Measurements from ENCODE around the gene PTPRT.

Gene PTPRT

DNA sequence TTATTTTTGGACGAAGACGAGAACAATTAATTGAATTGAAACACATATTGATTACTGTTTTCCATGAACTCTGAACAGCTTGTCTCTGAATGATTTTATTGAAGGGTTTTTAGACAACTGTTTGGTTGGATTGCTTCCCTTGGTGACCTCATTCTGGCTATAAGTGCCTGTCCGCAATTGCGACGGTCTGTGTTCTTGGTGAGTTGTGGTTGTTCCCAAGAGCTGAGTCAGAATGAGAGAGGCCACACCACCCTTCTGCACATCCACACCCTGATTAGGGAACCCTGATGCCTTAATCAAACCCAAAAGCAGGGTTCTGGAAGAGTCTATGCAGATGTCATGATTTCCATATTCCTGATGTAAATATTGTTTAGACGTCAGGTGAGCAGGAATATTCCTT, 747.0 kb downstream of the PTPRT start:
- Histone ChIP-seq H2BK15ac (replicated peaks; ENCODE audit: low read depth) (no peak overlapping the region), H4K8ac (ENCODE audit: low read depth, low read length) (no peak overlapping the region), H3K79me1 (ENCODE audit: low read length) (no peaks in the 10 kb centered on the region), H3K27ac (ENCODE audit: low read depth, low read length) (no peak overlapping the region), H3K9ac (ENCODE audit: low read length) (no peak overlapping the region), H3K23ac (ENCODE audit: low read length) (no peak overlapping the region), H3K4me1 (ENCODE audit: control insufficient read depth, low read depth, low read length) (no peaks in the 10 kb centered on the region), H3K79me2 (ENCODE audit: control insufficient read depth, insufficient read depth, low read length) (no peaks in the 10 kb centered on the region), H4K5ac (ENCODE audit: low read length) (no peak overlapping the region), H3K4ac (ENCODE audit: low read depth, low read length) (no peak overlapping the region), H3K4me3 (ENCODE audit: low read length) (no peak overlapping the region), H2BK5ac (ENCODE audit: low read length) (no peak overlapping the region), H3K36me3 (ENCODE audit: control insufficient read depth, insufficient read depth, low read length) (no peaks in the 10 kb centered on the region), H2AK5ac (ENCODE audit: low read length) (no peak overlapping the region), H2BK120ac (ENCODE audit: low read depth, low read length) (no peak overlapping the region), H3K56ac (ENCODE audit: low read length) (no peak overlapping the region), H3K27me3 (ENCODE audit: insufficient read depth, low read length, poor library complexity) (no peaks in the 10 kb centered on the region), H3K18ac (ENCODE audit: low read length) (no peak overlapping the region), H3K4me2 (ENCODE audit: low read length) (no peak overlapping the region)
- DNase-seq: no peak
- WGBS (ENCODE audit: extremely low coverage, insufficient coverage, low lambda C conversion rate): no CpG with 5 or more reads among the region's 6 CpGs

DNA sequence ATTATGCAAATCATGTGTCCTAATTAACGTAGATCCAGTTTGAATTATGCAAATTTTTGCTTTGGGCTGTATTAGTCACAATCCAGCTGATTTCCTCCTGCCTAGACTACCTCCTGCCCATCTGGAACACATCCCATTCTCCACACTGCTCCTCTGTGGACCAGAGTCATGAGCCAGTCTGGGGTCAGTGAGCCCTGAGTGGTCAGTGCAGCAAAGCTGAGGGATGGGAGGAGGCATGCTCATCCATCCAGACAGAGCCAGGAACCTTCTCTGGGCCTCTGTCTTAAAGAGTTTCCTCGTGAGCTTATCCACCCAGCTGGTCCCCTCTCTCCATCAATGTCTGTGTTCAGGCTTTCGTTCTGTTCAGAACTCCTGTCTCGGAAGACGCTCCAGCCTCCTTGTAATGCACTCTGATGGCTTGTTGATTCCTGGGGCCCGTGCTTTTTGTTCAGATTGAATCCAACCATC, 747.8 kb downstream of the PTPRT start:
- Histone ChIP-seq H2BK120ac (ENCODE audit: low read depth, low read length) (no peak overlapping the region), H3K4me2 (ENCODE audit: low read length) (no peak overlapping the region), H3K56ac (ENCODE audit: low read length) (no peak overlapping the region), H3K36me3 (ENCODE audit: control insufficient read depth, insufficient read depth, low read length) (no peaks in the 10 kb centered on the region), H2BK15ac (replicated peaks; ENCODE audit: low read depth) (no peak overlapping the region), H3K27me3 (ENCODE audit: insufficient read depth, low read length, poor library complexity) (no peaks in the 10 kb centered on the region), H2BK5ac (ENCODE audit: low read length) (no peak overlapping the region), H3K4me3 (ENCODE audit: low read length) (no peak overlapping the region), H3K9ac (ENCODE audit: low read length) (no peak overlapping the region), H3K4me1 (ENCODE audit: control insufficient read depth, low read depth, low read length) (no peaks in the 10 kb centered on the region), H3K27ac (ENCODE audit: low read depth, low read length) (no peak overlapping the region), H2AK5ac (ENCODE audit: low read length) (no peak overlapping the region), H4K8ac (ENCODE audit: low read depth, low read length) (no peak overlapping the region), H3K23ac (ENCODE audit: low read length) (no peak overlapping the region), H3K18ac (ENCODE audit: low read length) (no peak overlapping the region), H3K4ac (ENCODE audit: low read depth, low read length) (no peak overlapping the region), H3K79me1 (ENCODE audit: low read length) (no peaks in the 10 kb centered on the region), H3K79me2 (ENCODE audit: control insufficient read depth, insufficient read depth, low read length) (no peaks in the 10 kb centered on the region), H4K5ac (ENCODE audit: low read length) (no peak overlapping the region)
- no peak for DNase-seq
- no CpG with 5 or more reads among the region's 6 CpGs for WGBS (ENCODE audit: extremely low coverage, insufficient coverage, low lambda C conversion rate)

DNA sequence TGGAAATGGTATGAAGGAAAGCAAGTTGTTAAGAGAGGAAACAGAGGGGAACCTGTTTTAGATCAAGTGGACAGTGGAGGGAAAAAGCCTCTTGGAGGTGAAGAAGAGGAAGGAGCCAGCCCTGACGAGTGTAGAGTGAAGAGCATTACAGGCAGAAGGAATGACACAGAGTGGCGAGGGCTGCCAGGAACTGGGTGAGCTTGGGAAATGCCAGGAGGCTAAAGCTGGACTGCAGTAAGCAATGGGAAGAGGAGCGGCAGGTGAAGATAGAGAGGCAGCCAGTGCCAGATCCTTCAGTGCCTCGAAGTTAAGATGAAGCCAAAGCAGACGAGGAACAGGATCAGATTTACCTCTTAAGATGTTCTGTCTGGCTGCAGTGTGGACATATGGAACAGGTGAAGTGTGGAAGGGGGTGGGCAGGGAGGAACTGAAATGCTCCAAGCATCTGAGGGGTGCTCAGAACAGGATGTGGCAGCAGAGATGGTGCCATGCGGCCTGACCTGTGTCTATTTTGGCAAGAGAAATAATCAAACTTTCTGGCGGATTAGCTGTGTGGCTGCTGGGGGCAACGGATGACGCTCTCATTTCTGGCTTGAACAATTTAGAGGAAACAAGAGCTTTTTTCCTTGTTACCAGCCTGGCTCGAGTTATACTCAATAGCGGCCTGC, 748.4 kb downstream of the PTPRT start:
- no peak overlapping the region for H2BK5ac ChIP-seq (ENCODE audit: low read length)
- H3K4me2 ChIP-seq (ENCODE audit: low read length): no peak overlapping the region
- H2BK15ac ChIP-seq (replicated peaks; ENCODE audit: low read depth): no peak overlapping the region
- H3K56ac ChIP-seq (ENCODE audit: low read length): no peak overlapping the region
- H3K36me3 ChIP-seq (ENCODE audit: control insufficient read depth, insufficient read depth, low read length): no peaks in the 10 kb centered on the region
- no peaks in the 10 kb centered on the region for H3K79me1 ChIP-seq (ENCODE audit: low read length)
- no peak overlapping the region for H3K9ac ChIP-seq (ENCODE audit: low read length)
- no peaks in the 10 kb centered on the region for H3K27me3 ChIP-seq (ENCODE audit: insufficient read depth, low read length, poor library complexity)
- no peak overlapping the region for H3K4me3 ChIP-seq (ENCODE audit: low read length)
- H4K8ac ChIP-seq (ENCODE audit: low read depth, low read length): no peak overlapping the region
- H3K4me1 ChIP-seq (ENCODE audit: control insufficient read depth, low read depth, low read length): no peaks in the 10 kb centered on the region
- no CpG with 5 or more reads among the region's 11 CpGs for WGBS (ENCODE audit: extremely low coverage, insufficient coverage, low lambda C conversion rate)
- DNase-seq: no peak
- H4K5ac ChIP-seq (ENCODE audit: low read length): no peak overlapping the region
- H3K27ac ChIP-seq (ENCODE audit: low read depth, low read length): no peak overlapping the region
- H3K18ac ChIP-seq (ENCODE audit: low read length): no peak overlapping the region
- no peak overlapping the region for H2AK5ac ChIP-seq (ENCODE audit: low read length)
- no peak overlapping the region for H3K4ac ChIP-seq (ENCODE audit: low read depth, low read length)
- no peak overlapping the region for H2BK120ac ChIP-seq (ENCODE audit: low read depth, low read length)
- H3K79me2 ChIP-seq (ENCODE audit: control insufficient read depth, insufficient read depth, low read length): no peaks in the 10 kb centered on the region
- H3K23ac ChIP-seq (ENCODE audit: low read length): no peak overlapping the region

DNA sequence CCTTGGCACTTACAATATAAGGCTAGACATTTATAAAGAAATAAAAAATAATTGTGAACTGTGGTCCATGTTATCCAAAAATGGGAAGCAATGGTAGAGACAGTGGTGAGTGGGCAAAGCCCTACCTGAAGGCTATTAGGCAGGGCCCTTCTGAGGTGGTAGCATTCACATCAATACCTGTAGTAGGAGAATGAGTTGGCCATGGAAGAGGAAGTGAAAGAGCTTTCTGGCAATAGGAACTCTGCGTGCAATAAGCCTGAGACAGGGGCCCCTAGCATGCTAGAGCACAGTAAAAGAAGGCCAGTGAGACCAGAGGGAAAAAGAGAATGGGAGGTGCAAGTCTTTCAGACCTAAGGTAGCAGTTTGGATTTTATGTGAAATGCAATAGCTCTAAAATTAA, 754.5 kb downstream of the PTPRT start:
- H3K18ac ChIP-seq (ENCODE audit: low read length): no peak overlapping the region
- H4K5ac ChIP-seq (ENCODE audit: low read length): no peak overlapping the region
- WGBS (ENCODE audit: extremely low coverage, insufficient coverage, low lambda C conversion rate): no CpG with 5 or more reads among the region's 1 CpG

DNA sequence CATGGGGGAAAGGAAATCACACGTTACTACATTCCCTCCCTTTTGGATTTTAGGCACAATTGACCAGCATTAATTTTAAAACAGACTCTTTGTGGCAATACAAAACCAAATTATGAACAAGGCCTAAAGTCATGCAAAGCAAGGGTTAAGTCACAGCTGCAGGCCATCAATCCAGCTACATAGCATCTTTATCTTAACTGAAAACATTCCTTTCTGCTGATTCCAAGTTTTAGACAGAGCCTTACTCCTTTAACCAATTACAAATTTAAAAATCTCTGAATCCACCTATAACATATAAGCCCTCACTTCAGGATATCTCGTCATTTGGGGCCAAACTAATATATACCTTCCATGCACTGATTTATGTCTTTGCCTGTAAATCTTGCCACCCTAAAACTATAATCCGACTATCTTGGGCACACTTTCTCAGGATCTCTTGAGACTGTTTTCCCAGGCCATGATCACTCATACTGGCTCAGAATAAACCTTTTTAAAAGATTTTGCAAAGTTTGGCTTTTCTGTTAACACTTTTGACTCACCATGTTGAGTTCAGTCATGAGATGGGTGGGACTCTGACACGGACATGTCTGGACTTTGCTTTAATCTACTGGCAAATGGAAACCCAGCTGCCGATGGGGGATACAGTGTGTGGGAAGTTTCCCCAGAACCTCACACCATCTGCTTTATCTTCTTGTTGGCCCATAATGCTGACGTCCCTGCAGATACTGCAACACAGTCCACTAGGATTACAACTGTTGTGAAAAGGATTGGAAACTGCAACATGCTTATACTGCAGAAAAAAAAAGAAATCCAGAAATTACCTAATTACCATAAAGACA, 757.0 kb downstream of the PTPRT start:
- Histone ChIP-seq H3K79me1 (ENCODE audit: low read length) (no peaks in the 10 kb centered on the region), H2BK5ac (ENCODE audit: low read length) (no peak overlapping the region), H3K4me3 (ENCODE audit: low read length) (no peak overlapping the region), H3K27me3 (ENCODE audit: insufficient read depth, low read length, poor library complexity) (no peaks in the 10 kb centered on the region), H3K9ac (ENCODE audit: low read length) (no peak overlapping the region), H3K79me2 (ENCODE audit: control insufficient read depth, insufficient read depth, low read length) (no peaks in the 10 kb centered on the region), H3K4me2 (ENCODE audit: low read length) (no peak overlapping the region), H2BK15ac (replicated peaks; ENCODE audit: low read depth) (no peak overlapping the region), H3K27ac (ENCODE audit: low read depth, low read length) (no peak overlapping the region), H3K36me3 (ENCODE audit: control insufficient read depth, insufficient read depth, low read length) (no peaks in the 10 kb centered on the region), H4K5ac (ENCODE audit: low read length) (no peak overlapping the region), H2AK5ac (ENCODE audit: low read length) (no peak overlapping the region), H3K4me1 (ENCODE audit: control insufficient read depth, low read depth, low read length) (no peaks in the 10 kb centered on the region), H3K4ac (ENCODE audit: low read depth, low read length) (no peak overlapping the region), H3K23ac (ENCODE audit: low read length) (no peak overlapping the region), H4K8ac (ENCODE audit: low read depth, low read length) (no peak overlapping the region), H2BK120ac (ENCODE audit: low read depth, low read length) (no peak overlapping the region), H3K18ac (ENCODE audit: low read length) (no peak overlapping the region), H3K56ac (ENCODE audit: low read length) (no peak overlapping the region)
- WGBS (ENCODE audit: extremely low coverage, insufficient coverage, low lambda C conversion rate): no CpG with 5 or more reads among the region's 6 CpGs
- peak; percentile 27 for DNase-seq

More for the DNA sequence above, 754.5 kb downstream of the PTPRT start:
- H3K56ac ChIP-seq (ENCODE audit: low read length): no peak overlapping the region
- H2BK120ac ChIP-seq (ENCODE audit: low read depth, low read length): no peak overlapping the region
- no peak overlapping the region for H2BK15ac ChIP-seq (replicated peaks; ENCODE audit: low read depth)
- H3K4me2 ChIP-seq (ENCODE audit: low read length): no peak overlapping the region
- no peak overlapping the region for H4K8ac ChIP-seq (ENCODE audit: low read depth, low read length)
- H3K4ac ChIP-seq (ENCODE audit: low read depth, low read length): no peak overlapping the region
- H2AK5ac ChIP-seq (ENCODE audit: low read length): no peak overlapping the region
- DNase-seq: no peak
- no peaks in the 10 kb centered on the region for H3K79me2 ChIP-seq (ENCODE audit: control insufficient read depth, insufficient read depth, low read length)
- H3K4me1 ChIP-seq (ENCODE audit: control insufficient read depth, low read depth, low read length): no peaks in the 10 kb centered on the region
- H3K9ac ChIP-seq (ENCODE audit: low read length): no peak overlapping the region
- no peak overlapping the region for H3K23ac ChIP-seq (ENCODE audit: low read length)
- no peaks in the 10 kb centered on the region for H3K27me3 ChIP-seq (ENCODE audit: insufficient read depth, low read length, poor library complexity)
- H3K4me3 ChIP-seq (ENCODE audit: low read length): no peak overlapping the region
- H3K27ac ChIP-seq (ENCODE audit: low read depth, low read length): no peak overlapping the region
- no peaks in the 10 kb centered on the region for H3K36me3 ChIP-seq (ENCODE audit: control insufficient read depth, insufficient read depth, low read length)
- no peak overlapping the region for H2BK5ac ChIP-seq (ENCODE audit: low read length)
- H3K79me1 ChIP-seq (ENCODE audit: low read length): no peaks in the 10 kb centered on the region

All from mesendoderm (in vitro differentiated cells).